Hematopoietic multipotent progenitor cell treated with erythropoietin and hydrocortisone succinate and interleukin-3 and kit ligand, for 8 days (in vitro differentiated cells): ENCODE results near the gene RASGRP1.
"Not testable (repeated sequence)": the region's sequence is repeated elsewhere in the genome, so short reads cannot be mapped to it uniquely, and the experiment has no call there.

Experiments
- DNase-seq: peaks from one replicate; pipeline ENCODE4 v3.0.0-alpha.2; 2015

The RASGRP1 gene

DNA sequence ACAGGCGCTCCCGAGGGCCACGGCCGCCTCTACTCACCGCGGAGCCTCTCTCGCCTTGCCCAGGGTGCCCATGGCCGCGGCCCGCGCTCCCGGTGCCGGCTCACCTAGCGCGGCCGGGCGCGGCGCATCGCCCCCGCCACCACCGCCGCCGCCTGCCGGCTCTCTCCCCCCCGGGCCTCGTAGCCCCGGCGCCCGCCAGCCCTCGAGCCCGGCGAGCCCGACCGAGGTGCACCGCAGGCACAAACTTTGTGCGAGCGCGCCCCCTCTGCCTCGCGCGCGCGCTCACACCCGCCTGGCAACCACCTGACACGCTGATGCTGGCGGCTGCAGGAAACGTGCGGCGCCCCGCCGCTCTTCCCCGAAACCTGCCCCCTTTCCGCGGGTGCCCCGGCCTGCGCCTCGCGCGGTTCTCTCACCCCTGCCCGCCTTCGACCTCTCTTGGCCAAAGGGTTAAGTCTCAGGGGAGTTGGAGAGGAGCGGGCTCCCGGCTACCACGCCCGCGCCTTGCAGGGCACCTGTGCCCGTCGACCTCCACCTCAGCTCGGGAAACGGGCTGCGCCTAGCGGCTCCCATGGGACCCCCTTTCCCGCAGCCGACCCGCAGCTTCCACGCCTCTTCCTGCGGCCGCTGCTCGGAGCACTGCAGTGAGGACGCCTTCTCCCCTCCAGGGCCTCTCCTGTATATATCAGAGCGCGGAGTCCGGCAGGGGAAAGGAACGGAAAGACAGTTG, at the start of gene RASGRP1:
Gene RASGRP1 (minus strand): TSS at position 258 of the 730 bp plus-strand sequence. CDS start 186 bp downstream, at position 72.
- DNase-seq = peak; percentile 52

DNA sequence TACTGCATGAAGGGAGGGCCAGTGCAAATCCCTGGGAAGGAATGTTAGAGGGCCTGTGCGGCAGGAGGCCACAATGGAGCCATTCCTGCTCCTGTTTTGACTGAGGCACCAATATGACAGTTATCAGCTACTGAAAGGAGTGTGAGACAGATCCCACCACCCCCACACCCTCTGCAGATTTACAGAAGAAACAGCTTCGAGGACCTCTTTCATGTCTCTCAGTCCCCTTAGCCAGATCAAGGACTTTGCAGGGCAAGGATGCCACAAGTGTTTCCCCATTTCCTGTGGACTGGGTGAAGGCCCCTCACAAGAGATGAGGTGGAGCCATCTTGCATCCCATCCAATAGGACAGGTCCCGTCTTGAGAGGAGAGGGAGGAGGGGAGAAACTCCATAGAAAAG, 48.5 kb upstream of the RASGRP1 start:
- no peak for DNase-seq

DNA sequence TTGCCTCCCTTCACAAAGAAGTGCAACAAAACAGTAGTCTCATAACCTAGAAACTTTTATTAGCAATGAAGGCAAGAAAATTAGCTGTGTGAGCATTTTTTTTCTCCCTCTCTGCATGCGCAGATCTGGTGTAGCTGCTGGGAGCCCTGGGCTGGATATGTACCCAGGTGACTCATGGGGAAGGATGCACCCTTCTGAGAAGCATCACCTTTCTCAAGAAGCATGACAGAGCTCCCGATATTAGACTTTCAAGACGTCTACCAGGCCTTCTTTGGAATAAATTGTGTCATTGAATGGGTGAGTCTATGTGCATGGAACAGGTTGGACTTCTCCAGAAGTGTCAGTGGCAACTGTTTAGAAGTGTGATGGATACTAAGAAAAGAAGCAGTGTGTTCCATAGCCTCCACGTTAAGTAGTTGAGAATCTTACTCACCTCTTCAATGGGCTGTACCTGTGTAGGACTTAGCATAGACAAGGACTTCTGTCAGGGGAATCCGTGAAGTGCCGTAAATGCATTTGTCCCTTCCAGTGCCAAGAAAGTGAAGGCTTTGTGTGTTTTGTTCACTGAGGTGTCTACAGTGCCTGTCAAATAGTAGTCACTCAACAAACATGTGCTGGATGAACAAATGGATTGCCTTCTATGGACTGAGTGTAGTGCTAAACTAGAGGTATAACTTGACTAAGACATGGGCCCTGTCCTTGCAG, 47.7 kb upstream of the RASGRP1 start:
- DNase-seq = no peak

DNA sequence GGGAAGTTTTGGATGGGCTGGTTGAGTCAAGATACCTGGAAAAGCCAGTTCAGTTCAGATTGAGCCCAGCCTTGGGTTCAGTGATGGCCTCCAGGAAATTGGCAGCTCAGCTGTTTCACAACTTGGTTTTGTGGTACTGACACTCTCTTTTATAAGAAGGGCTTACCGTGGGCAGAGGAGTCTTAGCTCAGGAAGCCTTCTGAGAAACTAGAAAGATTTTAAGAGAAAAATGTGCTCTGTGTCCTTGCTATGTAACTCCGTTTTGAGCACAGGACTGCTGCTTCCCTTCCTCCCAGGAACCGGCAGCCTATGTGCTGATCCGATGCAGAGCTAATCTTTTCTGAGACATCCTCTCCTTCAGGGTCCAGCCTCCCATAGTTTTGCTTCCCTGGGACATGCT, 46.6 kb upstream of the RASGRP1 start:
- DNase-seq = no peak

DNA sequence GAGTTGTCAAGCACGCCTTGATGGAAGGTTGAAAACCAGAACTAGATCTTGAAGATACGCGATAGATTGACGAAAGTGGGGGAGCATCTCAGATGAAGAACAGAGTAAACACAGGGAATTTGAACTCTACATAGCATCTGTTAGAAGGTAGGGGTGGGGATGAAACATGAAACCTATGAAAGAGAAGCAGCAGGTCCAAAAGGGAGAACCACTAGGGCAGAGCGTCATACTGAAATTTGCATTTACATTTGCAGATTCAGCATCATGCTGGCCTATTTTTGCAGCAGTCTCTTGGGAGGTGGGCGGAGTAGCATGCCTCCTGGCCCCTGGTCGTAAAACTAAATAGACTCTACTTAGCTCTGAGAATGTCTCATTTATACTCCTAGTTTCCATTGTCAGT, 46.1 kb upstream of the RASGRP1 start:
- no peak for DNase-seq

- no peak for DNase-seq
These were observed 44.6 kb upstream of the RASGRP1 start for GRCh38 chr15:38609097-38609738.

GRCh38 chr15:38608682-38609081, 44.1 kb upstream of the RASGRP1 start:
- no peak for DNase-seq

DNA sequence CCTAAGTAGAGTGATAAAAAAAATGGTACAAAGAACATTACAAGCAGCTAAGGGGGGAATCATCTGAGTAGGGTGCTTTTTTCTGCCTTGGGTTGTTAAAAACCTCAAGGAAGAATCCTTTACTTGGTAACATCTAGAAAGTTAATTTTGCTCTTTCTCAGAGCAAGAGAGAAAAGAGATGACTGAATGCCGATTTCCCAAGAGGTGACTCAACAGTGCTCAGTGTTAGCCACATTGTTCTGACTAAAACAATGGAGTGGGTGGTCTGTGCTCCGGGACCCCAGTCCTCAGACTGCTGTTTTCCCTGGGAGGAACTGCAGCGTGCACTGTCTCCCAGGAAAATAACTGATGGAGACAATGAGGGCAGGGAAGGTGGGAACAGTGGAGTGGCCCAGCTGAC, 41.1 kb upstream of the RASGRP1 start:
- no peak for DNase-seq

- DNase-seq = no peak
These were observed 39.1 kb upstream of the RASGRP1 start for GRCh38 chr15:38603672-38604071.

- no peak for DNase-seq
These were observed 38.5 kb upstream of the RASGRP1 start for GRCh38 chr15:38602910-38603670.

- no peak for DNase-seq
These were observed 35.6 kb upstream of the RASGRP1 start for GRCh38 chr15:38600236-38600635.

DNA sequence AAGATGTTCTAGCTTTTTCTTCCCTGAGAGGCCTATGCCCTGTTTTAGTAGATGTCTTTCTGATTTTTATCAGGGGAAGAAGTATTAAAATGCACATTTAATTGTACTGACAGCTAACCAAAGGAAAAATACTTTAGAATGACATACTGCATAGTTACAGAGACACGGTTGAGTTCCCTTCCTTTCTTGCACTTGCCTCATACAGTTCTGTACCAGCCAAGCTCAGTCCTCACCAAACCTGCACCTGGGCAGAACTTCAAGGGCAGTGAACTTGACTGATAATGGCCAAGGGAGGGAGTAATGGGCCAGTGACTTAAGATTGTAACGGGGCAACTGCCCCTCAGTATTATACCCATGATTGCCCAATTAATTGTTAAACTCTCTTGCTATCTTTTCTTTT, 34.1 kb upstream of the RASGRP1 start:
- DNase-seq = no peak

DNA sequence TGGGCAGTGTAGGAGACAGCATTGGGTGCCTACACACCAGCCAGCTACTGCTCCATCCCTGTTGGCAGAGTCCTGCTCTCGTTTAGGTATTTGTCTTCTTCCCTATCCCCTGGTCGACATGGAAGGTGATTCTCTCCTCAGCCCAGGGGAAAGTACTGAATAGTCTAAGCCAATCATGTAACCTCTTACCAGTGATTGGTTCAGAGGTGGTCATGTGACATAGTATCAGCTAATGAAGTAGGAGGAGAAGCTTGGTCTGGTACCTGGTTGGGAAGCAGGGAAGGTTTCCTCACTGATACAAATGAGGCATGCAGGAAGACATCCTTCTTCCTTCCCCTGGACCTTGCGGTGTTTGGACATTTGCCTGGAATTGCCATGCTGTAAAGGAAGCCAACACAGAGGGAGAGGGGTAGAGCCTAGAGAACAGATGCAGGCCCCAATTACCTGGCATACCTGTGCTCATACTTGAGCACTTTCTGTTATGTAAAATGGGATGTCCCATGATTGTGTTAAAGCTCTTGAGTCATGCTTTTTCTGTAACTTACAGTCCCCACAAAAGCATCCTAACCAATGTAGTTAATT, 32.7 kb upstream of the RASGRP1 start:
- DNase-seq = no peak

GRCh38 chr15:38593524-38593923, 28.9 kb upstream of the RASGRP1 start:
- DNase-seq = no peak

GRCh38 chr15:38589502-38589901, 24.9 kb upstream of the RASGRP1 start:
- DNase-seq = no peak

GRCh38 chr15:38588672-38589071, 24.1 kb upstream of the RASGRP1 start:
- no peak for DNase-seq

- no peak for DNase-seq
These were observed 22.6 kb upstream of the RASGRP1 start for GRCh38 chr15:38587214-38587613.

GRCh38 chr15:38586005-38586404, 21.4 kb upstream of the RASGRP1 start:
- not testable (repeated sequence) for DNase-seq

DNA sequence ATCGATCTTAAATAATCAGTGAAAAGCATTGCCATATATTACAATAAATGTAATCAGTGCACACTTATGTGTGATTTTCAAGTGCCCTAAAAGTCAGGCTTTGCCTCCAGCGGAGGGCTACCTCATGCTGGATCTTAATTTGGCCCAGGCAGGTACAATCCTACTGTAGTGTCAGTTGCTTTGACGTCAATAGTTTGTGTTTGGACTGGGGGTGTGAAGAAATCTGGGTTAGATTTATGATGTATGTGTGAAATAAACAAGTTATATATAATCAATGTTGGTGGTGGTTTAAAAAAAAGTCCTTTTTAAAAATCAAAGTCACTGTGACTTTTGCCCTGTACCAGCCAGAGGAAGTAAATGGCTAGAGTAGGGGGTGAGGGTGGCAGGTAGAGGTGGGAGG, 14.0 kb upstream of the RASGRP1 start:
- no peak for DNase-seq

- no peak for DNase-seq
These were observed 12.9 kb upstream of the RASGRP1 start for GRCh38 chr15:38577424-38577987.

DNA sequence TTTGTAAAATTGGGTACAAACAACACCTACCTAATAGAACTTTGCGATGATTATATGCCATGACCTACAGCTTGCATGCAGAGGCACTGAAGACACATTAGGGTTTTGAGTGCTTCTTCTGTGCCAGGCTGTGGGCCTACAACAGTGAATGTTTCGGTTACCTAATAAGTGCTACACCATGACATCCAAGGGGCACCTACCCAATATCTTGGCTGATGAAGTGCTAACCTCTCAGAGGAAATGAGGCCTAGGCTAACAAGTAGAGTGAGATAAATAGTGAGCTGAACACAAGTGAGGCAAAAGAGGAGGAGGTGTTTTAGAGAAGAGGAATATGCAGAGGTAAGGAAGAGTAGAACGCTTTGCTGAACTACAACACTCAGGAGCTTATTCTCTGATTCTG, 12.2 kb upstream of the RASGRP1 start:
- no peak for DNase-seq

DNA sequence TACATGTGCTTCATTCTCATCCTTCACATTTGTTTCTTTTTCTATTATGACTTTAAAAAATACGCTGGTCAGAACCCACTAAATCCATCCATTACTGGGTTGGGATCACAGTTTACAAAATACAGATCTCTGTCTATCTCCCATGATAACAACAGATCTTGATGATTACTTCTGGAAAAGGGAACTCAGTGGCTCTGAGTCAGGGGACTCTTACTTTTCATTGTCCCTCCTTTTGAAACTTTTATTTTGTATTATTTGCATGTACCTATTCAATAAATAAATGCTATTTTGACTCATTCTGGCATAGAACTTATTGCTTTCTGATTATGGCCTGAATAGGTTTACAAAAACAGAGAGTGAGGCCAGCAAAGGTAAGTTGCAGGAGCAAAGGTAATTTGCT, 11.6 kb upstream of the RASGRP1 start:
- no peak for DNase-seq

DNA sequence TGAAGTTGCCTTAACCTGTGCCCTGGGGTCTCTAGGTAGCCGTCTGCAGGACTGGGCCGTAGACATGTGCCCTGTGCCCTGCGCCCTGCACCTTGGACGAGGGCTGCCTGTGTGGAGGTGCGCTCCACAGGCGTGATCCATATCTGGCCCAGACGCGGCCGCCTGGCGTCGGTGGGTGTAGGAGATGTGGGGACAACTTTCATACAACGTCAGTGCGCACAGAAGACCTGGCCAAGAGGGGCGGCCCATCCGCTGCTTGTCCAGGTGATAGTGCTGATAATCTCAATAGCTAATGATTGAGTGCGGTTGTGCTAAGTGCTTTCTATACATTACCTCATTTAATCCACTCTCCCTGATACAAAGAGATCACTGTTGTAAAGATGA, 665 bp upstream of the RASGRP1 start:
- no peak for DNase-seq
